K562 (cell line): ENCODE data around the gene TJP2. TPM values are rescaled to one million over a fixed set of nuclear protein-coding genes. Genes with fewer than 3 reads are reported as not detected.

Source experiments
- ATF3 ChIP-seq, 2 experiments: fragments of 450-650 bp in 1 of 2; sonication (generic) in 1 of 2; formaldehyde crosslinking in 1 of 2; IDR thresholded peaks in 1 of 2; conservative IDR thresholded peaks in 1 of 2; 2 replicates each; pipeline versions ENCODE4 v1.6.1 to v1.8.1; 2016 to 2023; ENCODE audit warnings: mild to moderate bottlenecking in 2 of 2, moderate library complexity in 2 of 2, inconsistent platforms in 1 of 2, missing genetic modification reagents in 1 of 2
- CEBPZ ChIP-seq: fragments of 150-350 bp; IDR thresholded peaks from 2 replicates; pipeline ENCODE4 v1.6.1; 2014; ENCODE audit warnings: low read depth, mild to moderate bottlenecking, low read length, borderline replicate concordance
- CHD4 ChIP-seq: fragments of 200-600 bp; sonication (generic); IDR thresholded peaks from 3 replicates; pipeline ENCODE4 v1.6.1; 2012; ENCODE audit warnings: low read depth, mild to moderate bottlenecking, mixed read lengths, low read length, inconsistent platforms; ENCODE audit not compliant: insufficient read depth, insufficient replicate concordance, poor library complexity, severe bottlenecking
- CREBBP ChIP-seq: IDR thresholded peaks from one replicate; pipeline ENCODE4 v1.6.1; 2012; ENCODE audit warnings: low read depth, mild to moderate bottlenecking, control low read depth, inconsistent platforms, low read length
- GABPA ChIP-seq: fragments of 200-800 bp; sonication (Bioruptor generic); conservative IDR thresholded peaks from 2 replicates; pipeline ENCODE4 v1.6.1; 2016; ENCODE audit warnings: low read depth, missing genetic modification characterization, missing compliant biosample characterization
- MCM5 ChIP-seq: fragments of 450-650 bp; IDR thresholded peaks from 2 replicates; pipeline ENCODE4 v1.6.1; 2016; ENCODE audit warnings: low read depth
- MED1 ChIP-seq: sonication (generic); formaldehyde crosslinking; IDR thresholded peaks from 2 replicates; pipeline ENCODE4 v1.8.1; 2023; ENCODE audit warnings: missing genetic modification reagents, borderline replicate concordance
- MYNN ChIP-seq, 2 experiments: sonication (generic); formaldehyde crosslinking in 1 of 2; IDR thresholded peaks; 2 replicates each; pipeline versions ENCODE4 v1.5.0 to v1.6.1; 2016 to 2020; ENCODE audit warnings: antibody characterized with exemption in 1 of 2, missing genetic modification reagents in 1 of 2
- RBM14 ChIP-seq: fragments of 200-400 bp; formaldehyde crosslinking; IDR thresholded peaks from 2 replicates; pipeline ENCODE4 v1.6.1; 2018; ENCODE audit warnings: low read depth, mild to moderate bottlenecking, low read length, moderate library complexity, borderline replicate concordance; ENCODE audit not compliant: insufficient read depth
- TFAM ChIP-seq: fragments of 250-450 bp; sonication (Bioruptor Pico); conservative IDR thresholded peaks from 2 replicates; pipeline ENCODE4 v1.5.0; 2021; ENCODE audit warnings: mild to moderate bottlenecking, moderate library complexity
- ZBTB34 ChIP-seq: fragments of 250-450 bp; sonication (Bioruptor Pico); IDR thresholded peaks from 2 replicates; pipeline ENCODE4 v1.8.0; 2021; ENCODE audit warnings: mild to moderate bottlenecking, moderate library complexity
- ZBTB49 ChIP-seq: sonication (generic); formaldehyde crosslinking; IDR thresholded peaks from 2 replicates; pipeline ENCODE4 v1.8.0; 2022; ENCODE audit warnings: missing genetic modification reagents, mild to moderate bottlenecking, borderline replicate concordance
- ZNF274 ChIP-seq: IDR thresholded peaks from 2 replicates; pipeline ENCODE4 v1.6.1; 2011; ENCODE audit warnings: low read depth, mild to moderate bottlenecking, low read length, moderate library complexity, borderline replicate concordance
- ZNF699 ChIP-seq: fragments of 250-450 bp; sonication (Bioruptor Pico); IDR thresholded peaks from 2 replicates; pipeline ENCODE4 v1.8.0; 2021; ENCODE audit warnings: mild to moderate bottlenecking, moderate library complexity; ENCODE audit not compliant: insufficient replicate concordance
- ZNF764 ChIP-seq: fragments of 250-450 bp; sonication (Bioruptor Pico); IDR thresholded peaks from 2 replicates; pipeline ENCODE4 v1.4.0; 2020; ENCODE audit warnings: low read depth, mild to moderate bottlenecking, moderate library complexity
- polyA plus RNA-seq, 8 experiments: library from polyadenylated mRNA; depleted of rRNA in 4 of 8; stranded (reverse) in 5 of 8; unstranded in 3 of 8; fragments of >200 nt; fragmentation: Nextera tagmentation in 2 of 8; fragmentation: Illumina TruSeq in 1 of 8; extraction: Ambion mirVana in 2 of 8; extraction: Trizol in 1 of 8; gene quantifications; 2 replicates each; pipeline versions ENCODE4 v1.2.1 to v1.2.3, GENCODE V29; 2011 to 2014; ENCODE audit warnings: inconsistent platforms in 1 of 8, missing spikeins in 1 of 8
- total RNA-seq, 7 experiments: library from RNA; depleted of rRNA in 6 of 7; stranded (reverse); fragments of >200 nt in 6 of 7; fragmentation: Illumina TruSeq in 2 of 7; extraction: Trizol in 2 of 7; gene quantifications; 2 replicates each; pipeline versions ENCODE4 v1.2.1 to v1.2.3, GENCODE V29; 2011 to 2021; ENCODE audit warnings: low replicate concordance in 1 of 7

TJP2 gene
- total and polyA plus RNA-seq, 9 of the 15 experiments (the other 6 are each of a cell fraction or from before 2014, with no cell fraction given): 4.0 to 24.1 (median 16.8) TPM

GRCh38 chr9:69307446-69308205 is 133.5 kb downstream of the TJP2 start (continued):
- TF ChIP-seq ZNF699 (no peak), ZNF764 (CRISPR knock-in tag) (no peak), MYNN (IDR thresholded peaks at IDR 0.05) (no peak), MYNN (CRISPR knock-in tag; IDR thresholded peaks at IDR 0.05) (no peak), TFAM (CRISPR knock-in tag) (no peak), GABPA (0 out of 2 replicates have a peak, but pooled peaks have one; percentile 24), ATF3 (IDR thresholded peaks at IDR 0.05) (no peak), ATF3 (CRISPR knock-in tag; conservative IDR thresholded peaks at IDR 0.05) (no peak), CEBPZ (no peak), MED1 (CRISPR knock-in tag) (no peak), MCM5 (no peak), RBM14 (no peak), CREBBP (no peak), ZBTB34 (no peak), ZBTB49 (CRISPR knock-in tag) (no peak), CHD4 (no peak), ZNF274 (no peak)
